HG02884 (cell line): ENCODE measurements around the gene GPR179.
A peak's percentile ranks its signal among the peaks of the same experiment; 100 is the strongest.

Experiments
- ATAC-seq: cut with Tn5 transposase; IDR thresholded peaks from one replicate; pipeline ENCODE4 v1.9.1; 2021; ENCODE audit warnings: mild to moderate bottlenecking, moderate library complexity; ENCODE audit not compliant: unreplicated experiment

Gene GPR179, protein sequence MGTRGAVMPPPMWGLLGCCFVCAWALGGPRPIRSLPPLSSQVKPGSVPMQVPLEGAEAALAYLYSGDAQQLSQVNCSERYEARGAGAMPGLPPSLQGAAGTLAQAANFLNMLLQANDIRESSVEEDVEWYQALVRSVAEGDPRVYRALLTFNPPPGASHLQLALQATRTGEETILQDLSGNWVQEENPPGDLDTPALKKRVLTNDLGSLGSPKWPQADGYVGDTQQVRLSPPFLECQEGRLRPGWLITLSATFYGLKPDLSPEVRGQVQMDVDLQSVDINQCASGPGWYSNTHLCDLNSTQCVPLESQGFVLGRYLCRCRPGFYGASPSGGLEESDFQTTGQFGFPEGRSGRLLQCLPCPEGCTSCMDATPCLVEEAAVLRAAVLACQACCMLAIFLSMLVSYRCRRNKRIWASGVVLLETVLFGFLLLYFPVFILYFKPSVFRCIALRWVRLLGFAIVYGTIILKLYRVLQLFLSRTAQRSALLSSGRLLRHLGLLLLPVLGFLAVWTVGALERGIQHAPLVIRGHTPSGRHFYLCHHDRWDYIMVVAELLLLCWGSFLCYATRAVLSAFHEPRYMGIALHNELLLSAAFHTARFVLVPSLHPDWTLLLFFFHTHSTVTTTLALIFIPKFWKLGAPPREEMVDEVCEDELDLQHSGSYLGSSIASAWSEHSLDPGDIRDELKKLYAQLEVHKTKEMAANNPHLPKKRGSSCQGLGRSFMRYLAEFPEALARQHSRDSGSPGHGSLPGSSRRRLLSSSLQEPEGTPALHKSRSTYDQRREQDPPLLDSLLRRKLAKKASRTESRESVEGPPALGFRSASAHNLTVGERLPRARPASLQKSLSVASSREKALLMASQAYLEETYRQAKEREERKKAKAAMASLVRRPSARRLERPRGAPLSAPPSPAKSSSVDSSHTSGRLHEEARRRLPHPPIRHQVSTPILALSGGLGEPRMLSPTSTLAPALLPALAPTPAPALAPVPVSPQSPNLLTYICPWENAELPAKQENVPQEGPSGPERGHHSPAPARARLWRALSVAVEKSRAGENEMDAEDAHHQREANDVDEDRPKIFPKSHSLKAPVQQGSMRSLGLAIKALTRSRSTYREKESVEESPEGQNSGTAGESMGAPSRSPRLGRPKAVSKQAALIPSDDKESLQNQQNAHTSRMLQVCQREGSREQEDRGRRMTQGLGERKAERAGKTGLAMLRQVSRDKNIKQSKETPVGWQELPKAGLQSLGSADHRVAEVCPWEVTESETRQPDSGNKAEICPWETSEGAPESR (N-terminal part only)

DNA sequence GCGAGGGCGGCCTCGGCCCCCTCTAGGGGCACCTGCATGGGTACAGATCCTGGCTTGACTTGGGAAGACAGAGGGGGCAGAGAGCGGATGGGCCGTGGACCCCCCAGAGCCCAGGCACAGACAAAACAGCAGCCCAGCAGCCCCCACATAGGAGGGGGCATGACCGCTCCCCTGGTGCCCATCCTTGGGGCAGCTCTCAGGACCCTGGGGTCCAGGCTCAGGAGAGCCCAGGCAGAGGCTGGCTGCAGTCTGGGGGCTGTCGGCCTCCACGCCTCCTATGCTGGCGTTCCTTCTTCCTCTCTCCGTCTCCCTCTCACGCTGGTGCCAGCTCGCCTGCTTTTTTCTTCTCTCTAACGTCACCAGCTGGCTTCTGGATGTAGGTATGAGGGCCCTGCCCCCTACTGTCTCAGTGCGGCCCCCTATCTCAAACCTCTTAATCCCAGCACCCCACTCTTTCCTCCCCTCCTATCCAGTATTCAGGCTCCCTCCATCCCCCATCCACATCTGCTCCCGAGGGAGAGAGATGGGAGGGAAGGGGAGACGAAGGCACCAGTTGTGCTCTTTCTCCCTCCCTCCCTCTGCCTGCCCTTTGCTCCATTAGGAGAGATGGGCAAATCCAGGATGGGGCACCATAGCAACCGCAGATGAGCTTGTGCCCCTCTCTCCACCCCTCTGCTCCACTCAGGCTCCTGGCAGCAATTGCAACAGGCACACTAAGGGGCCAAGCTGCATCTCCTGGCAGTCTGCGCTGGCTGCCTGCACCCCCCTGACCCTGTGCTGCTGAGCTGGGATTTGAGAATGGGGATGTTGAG is at the start of gene GPR179:
GPR179 (minus strand) TSS at position 349 of the 812 bp plus-strand sequence; CDS start at position 182, 167 bp downstream.
- ATAC-seq = no peak

DNA sequence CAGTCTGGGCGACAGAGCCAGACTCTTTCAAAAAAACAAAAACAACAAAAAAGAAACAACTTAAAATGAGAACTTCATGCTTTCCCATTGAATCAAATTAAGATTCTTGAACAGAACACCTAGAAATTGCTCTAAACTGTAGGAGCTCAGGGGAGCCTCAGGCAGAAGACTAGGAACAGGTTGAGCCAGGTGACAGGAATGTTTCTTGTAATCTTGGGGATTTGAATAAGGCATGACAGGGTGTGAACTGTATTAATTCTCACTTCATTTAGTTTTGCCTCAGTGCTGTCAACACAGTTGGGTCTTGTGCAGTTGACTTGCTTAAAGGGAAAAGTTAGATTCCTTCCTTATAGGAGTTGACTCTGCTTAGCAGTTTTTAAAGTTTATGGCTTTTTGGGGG is 35.7 kb upstream of the GPR179 start:
- no peak for ATAC-seq

- no peak for ATAC-seq
These were observed 25.5 kb upstream of the GPR179 start for GRCh38 chr17:38369124-38369886.

DNA sequence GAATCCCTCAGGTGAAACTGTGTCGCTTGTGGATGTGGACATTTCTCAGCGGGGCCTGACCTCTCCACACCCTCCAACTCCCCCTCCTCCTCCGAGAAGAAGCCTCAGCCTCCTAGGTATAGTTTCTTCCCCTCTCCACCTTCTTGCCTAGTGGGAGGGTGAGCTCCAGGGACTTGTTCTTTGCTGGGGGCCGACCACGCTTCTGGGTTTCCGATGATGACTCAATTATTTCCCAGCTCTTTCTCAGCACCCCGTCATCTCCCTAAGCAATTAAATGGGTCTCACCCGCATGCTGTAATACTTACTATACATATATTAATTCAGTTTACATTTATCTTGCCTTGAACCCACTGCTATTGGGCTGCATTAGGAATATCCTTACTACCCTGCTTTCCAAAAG is 21.0 kb upstream of the GPR179 start:
- no peak for ATAC-seq

DNA sequence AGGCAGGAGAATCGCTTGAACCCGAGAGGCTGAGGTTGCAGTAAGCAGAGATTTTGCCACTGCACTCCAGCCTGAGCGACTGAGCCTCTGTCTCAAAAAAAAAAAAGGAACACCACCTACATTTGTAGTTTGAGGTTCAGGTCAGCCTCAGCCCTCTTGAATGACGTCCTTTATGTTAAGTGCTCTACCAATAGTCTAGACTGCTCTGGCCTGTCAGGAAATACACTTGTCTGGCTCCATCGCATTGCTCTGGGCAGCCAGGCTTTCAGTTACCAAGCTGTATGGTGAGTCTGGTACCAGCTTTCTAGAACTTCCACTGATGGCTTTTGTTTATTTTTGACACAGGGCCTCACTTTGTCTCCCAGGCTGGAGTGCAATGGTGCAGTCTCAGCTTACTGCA is 19.3 kb upstream of the GPR179 start:
- ATAC-seq = no peak

GRCh38 chr17:38361694-38362465 is 18.1 kb upstream of the GPR179 start:
- ATAC-seq = no peak

GRCh38 chr17:38358586-38359513 is 15.1 kb upstream of the GPR179 start:
- ATAC-seq = no peak

GRCh38 chr17:38357486-38358123 is 13.8 kb upstream of the GPR179 start:
- ATAC-seq = no peak

DNA sequence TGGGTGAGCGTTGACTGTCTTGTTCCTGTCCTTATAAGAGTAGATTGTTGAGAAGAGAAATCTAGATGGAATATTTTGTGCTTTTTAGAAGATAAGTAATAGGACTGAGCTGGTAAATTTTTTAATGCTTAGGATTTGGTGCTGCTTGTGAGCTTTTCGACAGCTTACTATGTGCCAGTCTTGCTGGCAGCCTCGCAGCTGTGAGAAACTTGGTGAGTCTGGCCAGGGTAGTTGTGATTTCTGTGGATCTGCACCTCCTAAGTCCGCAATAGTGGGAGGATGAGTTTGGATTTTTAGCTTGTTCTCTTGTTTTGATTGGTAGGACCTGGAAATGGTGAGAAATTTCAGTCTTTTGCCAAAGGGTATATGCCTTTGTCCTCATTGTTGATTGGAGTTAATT is 11.5 kb upstream of the GPR179 start:
- ATAC-seq = no peak

DNA sequence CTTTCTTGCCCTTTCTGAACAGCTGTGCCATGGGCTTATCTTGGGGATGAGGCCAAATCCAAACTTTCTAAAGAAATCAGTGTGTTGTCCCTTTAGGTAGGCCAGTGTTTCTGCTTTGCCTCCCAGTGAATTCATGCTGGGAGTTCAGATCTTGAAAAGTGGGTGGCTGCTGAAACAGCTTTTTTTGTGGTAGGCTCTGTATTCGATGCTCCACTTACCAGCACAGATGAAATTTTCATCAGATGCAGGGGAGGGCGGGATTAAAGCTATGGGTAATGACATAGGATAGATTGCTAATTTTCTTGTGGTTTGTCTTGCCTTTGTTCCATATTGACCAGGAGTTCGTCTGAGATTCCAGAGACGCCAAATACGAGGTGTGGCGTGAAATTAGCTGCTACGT is 10.7 kb upstream of the GPR179 start:
- ATAC-seq = no peak

GRCh38 chr17:38353668-38354067 is 9.9 kb upstream of the GPR179 start:
- no peak for ATAC-seq

DNA sequence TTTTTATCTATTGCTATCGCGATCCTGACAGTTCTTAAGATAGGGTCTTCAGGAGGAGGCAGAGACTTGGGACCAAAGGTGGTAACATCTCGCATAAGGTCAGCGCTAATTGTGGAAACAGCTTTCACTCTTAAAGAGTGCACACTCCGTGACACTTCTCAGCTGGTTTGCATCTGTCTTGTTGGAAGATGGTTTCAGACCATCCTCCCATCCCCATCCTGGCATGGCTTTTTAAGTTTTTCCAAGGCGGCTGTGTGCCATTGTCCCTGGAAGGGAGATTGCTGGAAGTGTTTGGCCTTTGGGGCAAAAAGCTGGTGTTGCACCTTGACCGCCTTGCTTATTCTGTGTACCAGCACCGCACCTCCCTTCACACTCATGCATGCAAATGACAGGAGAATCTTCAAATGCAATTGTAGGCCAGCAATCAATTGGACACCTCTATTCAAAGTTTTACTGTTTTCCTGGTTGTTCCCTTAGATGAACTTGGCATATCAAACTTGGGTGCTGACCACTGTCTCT is 9.4 kb upstream of the GPR179 start:
- ATAC-seq = no peak

DNA sequence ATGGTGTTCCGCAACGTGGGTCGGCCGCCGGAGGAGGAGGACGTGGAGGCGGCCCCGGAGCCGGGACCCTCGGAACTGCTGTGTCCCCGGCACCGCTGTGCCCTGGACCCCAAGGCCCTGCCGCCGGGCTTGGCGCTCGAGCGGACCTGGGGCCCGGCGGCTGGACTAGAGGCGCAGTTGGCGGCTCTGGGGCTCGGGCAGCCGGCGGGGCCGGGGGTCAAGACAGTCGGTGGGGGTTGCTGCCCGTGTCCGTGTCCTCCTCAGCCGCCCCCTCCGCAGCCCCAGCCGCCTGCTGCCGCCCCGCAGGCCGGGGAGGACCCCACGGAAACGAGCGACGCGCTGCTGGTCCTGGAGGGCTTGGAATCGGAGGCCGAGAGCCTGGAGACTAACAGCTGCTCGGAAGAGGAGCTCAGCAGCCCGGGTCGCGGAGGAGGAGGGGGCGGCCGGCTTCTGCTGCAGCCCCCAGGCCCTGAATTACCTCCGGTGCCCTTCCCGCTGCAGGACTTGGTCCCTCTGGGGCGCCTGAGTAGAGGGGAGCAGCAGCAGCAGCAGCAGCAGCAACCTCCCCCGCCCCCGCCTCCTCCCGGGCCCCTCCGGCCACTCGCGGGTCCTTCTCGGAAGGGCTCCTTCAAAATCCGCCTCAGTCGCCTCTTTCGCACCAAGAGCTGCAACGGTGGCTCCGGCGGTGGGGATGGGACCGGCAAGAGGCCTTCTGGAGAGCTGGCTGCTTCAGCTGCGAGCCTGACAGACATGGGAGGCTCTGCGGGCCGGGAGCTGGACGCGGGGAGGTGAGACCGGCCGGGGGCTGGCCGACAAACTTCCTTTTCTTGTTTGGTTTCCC is 8.7 kb upstream of the GPR179 start:
- peak; percentile 9 for ATAC-seq

DNA sequence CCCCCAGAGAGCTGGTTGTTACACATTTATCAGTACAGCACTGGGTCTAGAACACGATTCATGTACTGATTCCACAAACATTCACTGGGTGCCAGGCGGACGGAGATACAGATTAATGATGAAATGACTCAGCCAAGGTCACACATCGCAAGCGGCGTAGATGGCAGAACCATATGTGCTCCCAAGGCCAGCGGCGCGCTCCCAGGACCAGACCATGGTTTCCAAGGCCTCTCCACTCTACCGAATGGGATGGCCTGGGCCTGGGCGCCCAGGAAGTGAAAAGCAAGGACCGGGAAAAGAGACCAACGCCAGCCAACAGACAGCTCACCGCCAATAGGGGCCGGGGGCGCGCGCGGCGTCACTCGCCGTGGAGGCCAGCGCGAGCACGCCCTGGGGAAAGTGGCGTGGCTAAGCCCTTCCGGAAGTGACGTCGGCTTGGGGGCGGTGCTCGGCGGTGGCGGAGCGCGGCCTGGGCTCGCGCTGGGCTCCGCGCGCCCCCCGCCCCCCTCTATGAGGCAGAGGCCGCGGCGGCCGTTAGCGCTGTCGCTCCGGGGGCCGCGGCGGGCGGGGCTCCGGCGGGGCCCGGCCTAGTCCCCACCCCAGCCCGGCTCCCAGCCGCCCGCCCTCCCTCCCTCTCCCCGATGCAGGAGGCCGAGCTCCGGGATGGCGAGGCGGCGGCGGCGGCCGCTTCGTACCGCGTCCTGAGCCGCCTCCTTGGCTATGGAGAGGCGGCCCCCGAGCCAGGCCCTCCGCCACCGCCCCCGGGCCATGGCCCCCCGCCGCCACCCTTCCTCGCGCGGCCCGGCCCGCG is 7.9 kb upstream of the GPR179 start, which contains the start of gene SOCS7:
SOCS7 (plus strand) TSS at position 433 of the 811 bp plus-strand sequence; CDS start at position 642, 209 bp downstream.
- peak; percentile 68 for ATAC-seq

- ATAC-seq = no peak
These were observed 6.3 kb upstream of the GPR179 start for GRCh38 chr17:38350035-38350434.
